Suppressor macrophage (primary cell): Measurements from ENCODE around the gene TMEM198.

Source experiments
- DNase-seq, 4 experiments: peaks; one replicate each; pipeline ENCODE4 v3.0.0-alpha.2; 2020 to 2022

The TMEM198 gene

GRCh38 chr2:219562049-219563020 lies 18.5 kb downstream of the TMEM198 start:
- DNase-seq: no peak

GRCh38 chr2:219563271-219563928 lies 19.6 kb downstream of the TMEM198 start:
- DNase-seq: no peak

DNA sequence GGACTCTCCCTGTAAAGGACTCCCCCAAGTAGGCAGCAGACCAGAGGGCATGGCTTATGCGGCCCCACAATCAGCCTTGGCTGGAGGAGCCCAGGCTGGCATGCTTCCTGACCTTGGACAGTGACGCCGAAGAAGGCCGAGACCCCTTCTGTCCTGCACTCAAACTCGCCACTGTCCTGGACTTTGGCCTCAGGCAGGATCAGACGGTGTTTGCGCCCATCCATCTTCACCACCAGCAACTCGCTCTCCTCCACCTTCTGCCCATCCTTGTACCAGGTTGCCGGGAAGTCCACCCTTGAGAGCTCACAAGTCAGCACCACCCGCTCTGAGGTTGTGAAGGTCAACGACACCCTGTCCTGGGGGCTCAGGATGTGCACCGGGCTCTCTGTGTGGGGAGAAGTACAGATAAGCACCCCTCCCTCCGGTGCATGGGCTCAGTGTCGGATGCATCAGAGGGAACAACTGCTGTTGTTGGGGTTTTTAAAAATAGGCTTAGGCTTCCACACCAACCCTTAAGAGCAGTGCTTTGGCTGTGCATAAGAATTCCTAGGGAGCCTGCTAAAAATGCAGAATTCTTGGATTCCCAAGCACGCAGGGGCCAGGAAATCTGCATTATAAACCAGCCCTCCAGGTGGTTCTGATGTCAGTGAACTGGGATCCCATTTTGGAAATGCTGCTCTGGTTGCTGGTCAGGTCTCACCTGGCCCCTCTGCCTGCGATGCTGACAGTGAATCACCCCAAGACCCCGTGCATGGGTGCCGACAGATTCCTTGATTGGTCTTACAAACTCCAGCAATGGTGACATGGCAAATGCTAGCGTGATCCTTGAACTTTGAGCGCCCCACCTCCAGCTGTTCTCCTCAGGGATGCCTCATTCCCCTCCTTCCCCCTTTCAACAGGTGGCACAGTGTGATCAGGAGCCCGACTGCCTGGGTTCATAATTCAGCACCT lies 21.6 kb downstream of the TMEM198 start:
- DNase-seq: no peak

- no peak for DNase-seq
These were observed 22.8 kb downstream of the TMEM198 start for GRCh38 chr2:219566640-219567039.

GRCh38 chr2:219567131-219567530 lies 23.3 kb downstream of the TMEM198 start:
- DNase-seq: no peak

DNA sequence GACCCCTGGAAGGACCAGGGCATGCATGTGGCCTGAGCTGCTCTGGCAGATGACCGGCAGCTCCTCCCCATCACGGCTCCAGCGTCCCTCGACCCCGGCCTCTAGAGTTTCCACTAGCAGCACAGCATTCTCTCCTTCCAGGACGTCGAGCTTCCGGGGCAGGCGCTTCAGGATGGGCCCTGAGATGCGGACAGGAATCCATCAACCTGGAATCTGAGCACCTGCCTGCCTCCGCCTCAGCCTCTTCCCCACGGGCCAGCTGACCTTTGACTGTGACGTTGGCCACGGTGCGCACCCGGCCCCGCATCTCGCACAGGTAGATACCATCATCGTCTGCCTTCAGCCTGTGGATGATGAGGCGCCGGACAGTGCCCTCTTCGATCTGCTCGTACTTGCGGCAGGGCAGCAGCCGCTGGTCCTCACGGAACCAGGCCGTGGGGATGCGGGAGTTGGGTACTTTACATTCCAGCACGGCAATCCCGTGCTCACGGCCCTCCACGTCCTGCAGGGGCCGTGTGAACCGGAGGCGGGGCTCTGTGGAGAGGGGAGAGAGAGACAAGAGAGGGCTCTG lies 24.0 kb downstream of the TMEM198 start:
- no peak for DNase-seq

GRCh38 chr2:219569041-219569440 lies 25.2 kb downstream of the TMEM198 start:
- DNase-seq: no peak

GRCh38 chr2:219569635-219570034 lies 25.8 kb downstream of the TMEM198 start:
- DNase-seq: no peak

- peak in 2 of 4 experiments; percentile 14 to 36 for DNase-seq
These were observed 26.5 kb downstream of the TMEM198 start for GRCh38 chr2:219570194-219570923.

DNA sequence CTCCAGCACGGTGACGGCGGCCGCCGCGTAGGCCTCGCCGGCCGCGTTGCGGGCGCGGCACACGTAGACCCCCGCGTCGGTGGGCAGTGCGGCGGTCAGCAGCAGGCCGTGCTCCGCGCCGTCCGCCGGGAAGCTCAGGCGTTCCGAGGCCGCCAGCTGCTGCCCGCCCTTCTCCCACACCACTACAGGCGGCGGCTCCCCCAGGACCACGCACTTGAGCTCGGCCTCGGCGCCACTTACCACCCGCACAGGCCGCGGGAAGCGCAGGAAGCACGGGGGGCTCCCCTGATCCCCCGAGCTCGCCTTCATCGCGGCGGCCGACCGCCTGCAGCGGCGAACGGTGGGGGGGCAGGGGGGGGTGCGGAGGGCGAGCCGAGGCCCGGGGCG lies 27.1 kb downstream of the TMEM198 start:
- DNase-seq: peak in 3 of 4 experiments; percentile 7 to 31 (median 17)

DNA sequence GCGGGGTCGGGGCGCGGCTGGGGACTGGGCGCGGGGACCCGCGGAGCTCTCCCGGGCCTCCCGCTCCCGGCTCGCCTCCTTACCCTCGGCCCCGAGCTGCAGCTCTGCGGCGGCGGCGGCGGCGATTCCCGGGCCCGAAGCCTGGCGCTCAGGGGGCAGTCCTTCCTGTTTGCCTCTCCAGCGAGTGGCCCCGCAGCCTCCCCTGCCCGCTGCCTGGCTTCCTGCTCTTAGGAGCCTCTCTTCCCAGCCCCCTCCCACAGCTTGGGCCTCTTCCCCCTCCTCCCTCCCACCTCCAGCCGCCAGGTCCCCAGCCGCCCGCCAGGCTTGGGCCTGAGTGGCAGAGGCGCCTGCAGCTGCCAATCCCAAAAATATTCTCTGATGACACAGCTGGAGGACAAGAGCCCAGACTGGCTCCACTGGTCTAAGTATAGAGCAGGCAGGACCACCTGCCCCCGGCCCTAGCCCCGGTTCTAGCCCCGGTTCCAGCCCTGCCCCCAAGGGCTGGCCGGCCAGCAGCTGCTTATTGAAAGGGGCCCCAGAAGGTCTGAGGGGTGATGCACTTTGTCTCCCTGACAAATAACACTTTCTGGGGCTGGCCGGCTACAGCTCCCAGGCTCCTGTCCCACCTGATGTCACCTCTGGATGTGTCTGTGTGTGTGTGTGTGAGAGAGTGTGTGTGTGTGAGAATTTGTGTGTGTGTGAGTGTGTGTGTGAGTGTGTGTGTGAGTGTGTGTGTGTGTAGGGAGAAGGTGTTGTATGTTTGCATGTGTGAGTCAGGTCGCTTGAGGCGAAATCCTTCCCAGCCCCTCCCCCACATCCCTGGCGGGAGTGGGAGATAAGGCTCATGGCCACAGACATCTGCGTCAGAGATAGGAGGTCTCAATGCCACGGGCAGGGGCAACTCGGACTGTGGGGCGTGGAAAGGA lies 27.7 kb downstream of the TMEM198 start, which contains the start of gene OBSL1:
OBSL1 (minus strand) TSS at position 229 of the 926 bp plus-strand sequence. CDS start 307 bp downstream, outside the sequence.
- peak; percentile 13 to 65 (median 40) for DNase-seq

DNA sequence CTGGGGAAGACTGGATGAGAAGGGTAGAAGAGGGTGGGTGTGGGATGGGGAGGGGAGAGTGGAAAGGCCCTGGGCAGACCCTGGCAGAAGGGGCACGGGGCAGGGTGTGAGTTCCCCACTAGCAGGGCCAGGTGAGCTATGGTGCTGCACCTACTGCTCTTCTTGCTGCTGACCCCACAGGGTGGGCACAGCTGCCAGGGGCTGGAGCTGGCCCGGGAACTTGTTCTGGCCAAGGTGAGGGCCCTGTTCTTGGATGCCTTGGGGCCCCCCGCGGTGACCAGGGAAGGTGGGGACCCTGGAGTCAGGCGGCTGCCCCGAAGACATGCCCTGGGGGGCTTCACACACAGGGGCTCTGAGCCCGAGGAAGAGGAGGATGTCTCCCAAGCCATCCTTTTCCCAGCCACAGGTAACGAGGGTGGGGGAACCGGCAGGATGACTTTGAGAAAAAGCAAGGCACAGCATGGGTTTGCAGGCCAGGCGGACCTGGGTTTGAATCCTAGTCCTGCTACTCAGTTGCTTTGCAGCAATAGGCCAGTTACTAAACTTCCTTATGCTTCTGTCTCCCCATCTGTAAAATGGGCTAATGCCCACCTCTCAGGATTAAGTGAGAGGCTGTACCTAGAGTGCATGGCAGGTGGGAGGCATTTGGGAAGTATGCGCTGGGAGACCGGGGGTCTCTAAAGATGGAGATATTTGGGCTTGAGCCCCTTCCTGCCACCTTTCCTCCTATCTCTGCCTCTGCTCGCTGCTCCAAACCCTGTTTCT lies 28.6 kb downstream of the TMEM198 start, which contains the start of gene INHA:
INHA (plus strand) TSS at position 74 of the 765 bp plus-strand sequence; CDS start at position 139, 65 bp downstream.
- DNase-seq: no peak

DNA sequence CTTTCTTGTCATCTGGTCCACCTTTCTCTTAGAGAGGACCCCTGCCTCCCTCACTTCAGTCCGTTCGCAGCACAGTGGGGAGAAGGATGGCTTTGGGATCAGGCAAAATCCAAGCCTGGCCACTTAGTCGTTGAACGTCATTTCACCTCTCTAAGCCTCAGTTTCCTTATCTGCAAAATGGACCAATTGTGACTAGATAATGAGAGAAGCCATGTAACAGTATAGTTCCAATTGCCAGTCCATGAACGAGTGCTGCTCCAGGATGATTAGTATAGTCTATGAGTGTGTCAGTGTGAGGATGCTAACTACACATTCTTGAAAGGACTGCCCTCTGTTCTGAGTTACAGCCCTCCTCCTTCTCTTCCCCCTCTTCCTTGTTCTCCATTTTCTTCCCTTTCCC lies 29.3 kb downstream of the TMEM198 start:
- DNase-seq: no peak

- DNase-seq: no peak
These were observed 30.9 kb downstream of the TMEM198 start for GRCh38 chr2:219574484-219575311.

DNA sequence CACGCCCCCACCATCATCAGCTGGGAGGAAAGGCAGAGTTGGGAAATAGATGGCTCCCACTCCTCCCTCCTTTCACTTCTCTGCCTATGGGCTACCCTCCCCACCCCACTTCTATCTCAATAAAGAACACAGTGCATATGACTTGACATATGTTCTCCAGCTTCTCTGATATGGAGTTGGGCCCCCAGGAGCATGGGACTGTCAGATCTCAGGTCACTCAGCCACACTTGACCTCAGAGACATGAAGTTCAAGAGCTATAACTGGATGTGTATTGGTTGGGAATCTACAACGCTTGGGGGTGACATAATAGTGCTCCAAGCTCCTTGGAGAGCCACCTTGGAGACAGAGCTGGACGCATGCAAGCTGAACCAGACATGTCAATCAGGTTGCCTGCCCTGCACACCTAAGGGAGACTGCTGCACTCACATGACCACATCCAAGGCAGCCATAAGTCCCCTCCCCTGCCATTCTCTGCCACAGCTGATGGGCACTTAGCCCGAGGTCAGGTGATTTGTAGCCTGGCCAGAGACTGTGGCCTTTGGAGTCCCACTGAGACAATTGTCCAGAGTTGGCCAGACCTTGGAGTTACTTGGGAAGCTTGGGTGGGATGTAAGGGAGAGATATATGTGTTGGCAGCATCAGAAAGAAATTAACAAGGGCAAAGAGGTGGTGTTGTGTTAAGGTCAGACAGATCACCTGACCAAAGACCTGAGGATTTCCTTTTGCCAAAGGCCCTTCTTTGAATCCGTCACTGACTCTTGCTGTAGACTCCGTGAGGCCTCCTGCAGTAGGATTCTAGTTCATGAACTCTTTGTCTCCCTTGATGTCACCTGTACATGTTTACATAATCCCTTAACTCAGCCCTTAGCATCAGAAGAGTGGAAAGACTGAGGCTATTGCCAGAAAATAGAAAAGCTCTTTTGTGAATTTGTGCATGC lies 32.0 kb downstream of the TMEM198 start:
- DNase-seq: no peak

- DNase-seq: no peak
These were observed 32.9 kb downstream of the TMEM198 start for GRCh38 chr2:219576505-219577388.
